Bronchial epithelial cell (primary cell): Measurements from ENCODE around the gene AFF3. TPM values are rescaled to one million over a fixed set of nuclear protein-coding genes. Genes with fewer than 3 reads are reported as not detected.

Experiments
- DNase-seq: peaks from one replicate; pipeline ENCODE4 v3.0.0-alpha.2; 2010; ENCODE audit warnings: low read depth
- FAIRE-seq: peaks from 2 replicates; lab custom pipeline; 2011; peaks lifted over from hg19 to GRCh38; lab: Jason Lieb, UNC
- H3K27me3 ChIP-seq: 2 replicates; pipeline ENCODE4 v1.5.1; 2011; ENCODE audit warnings: low read length; ENCODE audit not compliant: control insufficient read depth, insufficient read depth
- H3K36me3 ChIP-seq: 2 replicates; pipeline ENCODE4 v1.5.1; 2011; ENCODE audit warnings: low read length; ENCODE audit not compliant: control insufficient read depth, insufficient read depth
- H3K4me3 ChIP-seq: 2 replicates; pipeline ENCODE4 v1.5.1; 2011; ENCODE audit warnings: mild to moderate bottlenecking, low read depth, low read length, control low read depth
- CTCF ChIP-seq: IDR thresholded peaks from 2 replicates; pipeline ENCODE4 v1.5.1; 2011; ENCODE audit warnings: mild to moderate bottlenecking, moderate library complexity, low read length, control low read depth, inconsistent platforms; ENCODE audit not compliant: insufficient read depth, severe bottlenecking
- total RNA-seq: library from RNA; depleted of rRNA; stranded (reverse); fragments of >200 nt; gene quantifications from 2 replicates; pipeline ENCODE4 v1.2.1, GENCODE V29; 2014

AFF3 gene
- total RNA-seq, 1 donor from 2014 or later: not detected

GRCh38 chr2:99886418-99886817 lies 256.0 kb downstream of the AFF3 start:
- no peaks in the 10 kb centered on the region for H3K27me3 ChIP-seq
- FAIRE-seq (no peak), DNase-seq (no peak)
- H3K4me3 ChIP-seq: no peak overlapping the region
- H3K36me3 ChIP-seq: no peaks in the 10 kb centered on the region
- TF ChIP-seq CTCF: no peak

- Histone ChIP-seq H3K27me3 (no peaks in the 10 kb centered on the region), H3K36me3 (no peaks in the 10 kb centered on the region), H3K4me3 (no peak overlapping the region)
- FAIRE-seq (no peak), DNase-seq (no peak)
- no peak for TF ChIP-seq CTCF
Measured at GRCh38 chr2:99883358-99883757, 259.0 kb downstream of the AFF3 start.

GRCh38 chr2:99881901-99882591 lies 260.3 kb downstream of the AFF3 start:
- H3K4me3 ChIP-seq: no peak overlapping the region
- no peak for TF ChIP-seq CTCF
- FAIRE-seq (no peak), DNase-seq (peak; percentile 5)
- H3K27me3 ChIP-seq: no peaks in the 10 kb centered on the region
- no peaks in the 10 kb centered on the region for H3K36me3 ChIP-seq

- DNase-seq (no peak), FAIRE-seq (no peak)
- TF ChIP-seq CTCF: no peak
- H3K36me3 ChIP-seq: no peaks in the 10 kb centered on the region
- no peak overlapping the region for H3K4me3 ChIP-seq
- no peaks in the 10 kb centered on the region for H3K27me3 ChIP-seq
Measured at GRCh38 chr2:99880964-99881294, 261.5 kb downstream of the AFF3 start.

- no peak overlapping the region for H3K4me3 ChIP-seq
- FAIRE-seq (no peak), DNase-seq (peak; percentile 63)
- TF ChIP-seq CTCF: no peak
- no peaks in the 10 kb centered on the region for H3K36me3 ChIP-seq
- no peaks in the 10 kb centered on the region for H3K27me3 ChIP-seq
Measured at GRCh38 chr2:99880148-99880963, 262.0 kb downstream of the AFF3 start.
